Duodenal mucosa (tissue), 2 donors: ENCODE measurements around the gene GALNS.

Experiments used
- H3K27ac ChIP-seq: one replicate; pipeline ENCODE4 v1.7.0; 2013; ENCODE audit warnings: low read depth, low read length
- H3K27me3 ChIP-seq, 2 donors: one replicate each; pipeline ENCODE4 v1.7.0; 2013; ENCODE audit warnings: low read length in 2 of 2, control low read depth in 1 of 2; ENCODE audit not compliant: insufficient read depth in 2 of 2, control insufficient read depth in 1 of 2
- H3K36me3 ChIP-seq, 2 donors: one replicate each; pipeline ENCODE4 v1.7.0; 2013; ENCODE audit warnings: low read length in 2 of 2, control low read depth in 1 of 2; ENCODE audit not compliant: insufficient read depth in 2 of 2, control insufficient read depth in 1 of 2
- H3K4me1 ChIP-seq, 2 donors: one replicate each; pipeline ENCODE4 v1.7.0; 2013; ENCODE audit warnings: low read length in 2 of 2, control low read depth in 1 of 2; ENCODE audit not compliant: insufficient read depth in 2 of 2, control insufficient read depth in 1 of 2
- H3K4me3 ChIP-seq, 2 donors: one replicate each; pipeline ENCODE4 v1.7.0; 2013; ENCODE audit warnings: low read length in 2 of 2, low read depth in 1 of 2
- H3K9ac ChIP-seq, 2 donors: one replicate each; pipeline ENCODE4 v1.7.0; 2013; ENCODE audit warnings: low read length in 2 of 2, low read depth in 1 of 2
- H3K9me3 ChIP-seq, 2 donors: one replicate each; pipeline ENCODE4 v1.7.0; 2013; ENCODE audit warnings: low read length in 2 of 2, control low read depth in 1 of 2; ENCODE audit not compliant: control insufficient read depth in 1 of 2

Gene GALNS

DNA sequence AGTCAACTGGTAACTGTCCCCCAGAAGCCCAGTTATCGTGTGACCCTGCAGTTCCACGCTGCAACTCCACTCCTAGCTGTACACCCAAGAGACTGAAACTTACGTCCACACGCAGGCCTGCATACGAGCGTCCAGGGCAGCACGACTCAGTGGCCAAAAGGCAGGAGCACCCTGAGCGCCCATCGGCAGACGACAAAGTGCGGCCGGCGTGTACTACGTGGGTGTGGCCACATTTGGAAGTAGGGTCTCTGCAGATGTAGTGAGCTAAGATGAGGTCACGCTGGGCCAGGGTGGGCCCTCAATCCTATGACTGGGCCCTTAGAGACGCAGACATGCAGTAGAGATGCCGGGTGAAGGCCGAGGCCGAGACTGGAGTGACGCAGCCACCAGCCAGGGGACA lies 13.5 kb downstream of the GALNS start:
- peaks cover 0 to 28% of the 10 kb centered on the region in 2 donors for H3K36me3 ChIP-seq
- H3K4me1 ChIP-seq: no peaks in the 10 kb centered on the region
- H3K9me3 ChIP-seq: no peaks in the 10 kb centered on the region
- no peak overlapping the region for H3K27ac ChIP-seq
- H3K9ac ChIP-seq: no peak overlapping the region
- H3K4me3 ChIP-seq: no peak overlapping the region
- no peaks in the 10 kb centered on the region for H3K27me3 ChIP-seq

DNA sequence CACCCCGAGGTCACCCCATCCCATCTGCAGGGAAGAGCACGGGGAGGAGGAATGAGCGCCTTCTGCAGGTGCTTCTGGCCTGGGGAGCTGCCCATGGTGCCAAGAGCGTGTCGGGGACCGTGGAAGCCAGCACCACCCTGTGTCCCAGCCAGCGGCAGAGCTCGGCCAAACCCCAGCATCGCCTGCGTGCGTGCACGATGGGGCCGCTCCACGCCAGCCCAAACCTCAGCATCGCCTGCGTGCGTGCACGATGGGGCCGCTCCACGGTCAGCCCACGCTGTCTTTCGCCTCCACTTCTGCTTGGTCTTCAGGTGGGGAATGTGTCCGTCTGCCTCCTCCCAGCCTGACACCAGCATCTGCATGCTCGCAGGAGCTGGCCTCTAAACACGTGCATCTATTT lies 13.9 kb downstream of the GALNS start:
- Histone ChIP-seq H3K36me3 (peaks cover 0 to 30% of the 10 kb centered on the region in 2 donors), H3K4me1 (no peaks in the 10 kb centered on the region), H3K27me3 (no peaks in the 10 kb centered on the region)

DNA sequence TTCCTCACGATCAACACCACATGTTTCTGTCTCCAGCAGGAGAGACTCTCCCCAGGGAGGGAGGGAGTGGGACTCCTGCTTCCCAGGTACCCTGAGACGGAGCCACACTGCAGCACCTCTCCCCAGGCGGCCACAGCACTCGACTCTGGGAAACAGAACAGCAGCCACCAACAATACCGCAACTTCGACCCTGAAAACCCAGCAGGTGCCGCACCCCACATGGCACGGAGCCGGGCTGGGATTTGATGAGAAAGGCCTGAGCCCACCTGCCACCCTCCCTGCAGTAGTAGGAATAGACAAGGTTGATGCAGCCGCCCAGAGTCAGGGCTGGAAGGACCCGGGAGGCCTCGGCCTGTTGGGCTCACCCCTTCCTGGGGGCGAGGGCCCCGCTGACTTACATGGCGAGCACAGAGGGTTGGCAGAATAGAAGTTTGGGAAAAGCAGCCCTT lies 14.4 kb downstream of the GALNS start:
- H3K4me1 ChIP-seq: no peaks in the 10 kb centered on the region
- H3K27me3 ChIP-seq: no peaks in the 10 kb centered on the region
- peaks cover 0 to 30% of the 10 kb centered on the region in 2 donors for H3K36me3 ChIP-seq
- H3K27ac ChIP-seq: no peak overlapping the region
- H3K9ac ChIP-seq: no peak overlapping the region
- H3K9me3 ChIP-seq: no peaks in the 10 kb centered on the region
- no peak overlapping the region for H3K4me3 ChIP-seq

More for the DNA sequence above, 13.9 kb downstream of the GALNS start:
- no peaks in the 10 kb centered on the region for H3K9me3 ChIP-seq
- no peak overlapping the region for H3K27ac ChIP-seq
- no peak overlapping the region for H3K9ac ChIP-seq
- no peak overlapping the region for H3K4me3 ChIP-seq

DNA sequence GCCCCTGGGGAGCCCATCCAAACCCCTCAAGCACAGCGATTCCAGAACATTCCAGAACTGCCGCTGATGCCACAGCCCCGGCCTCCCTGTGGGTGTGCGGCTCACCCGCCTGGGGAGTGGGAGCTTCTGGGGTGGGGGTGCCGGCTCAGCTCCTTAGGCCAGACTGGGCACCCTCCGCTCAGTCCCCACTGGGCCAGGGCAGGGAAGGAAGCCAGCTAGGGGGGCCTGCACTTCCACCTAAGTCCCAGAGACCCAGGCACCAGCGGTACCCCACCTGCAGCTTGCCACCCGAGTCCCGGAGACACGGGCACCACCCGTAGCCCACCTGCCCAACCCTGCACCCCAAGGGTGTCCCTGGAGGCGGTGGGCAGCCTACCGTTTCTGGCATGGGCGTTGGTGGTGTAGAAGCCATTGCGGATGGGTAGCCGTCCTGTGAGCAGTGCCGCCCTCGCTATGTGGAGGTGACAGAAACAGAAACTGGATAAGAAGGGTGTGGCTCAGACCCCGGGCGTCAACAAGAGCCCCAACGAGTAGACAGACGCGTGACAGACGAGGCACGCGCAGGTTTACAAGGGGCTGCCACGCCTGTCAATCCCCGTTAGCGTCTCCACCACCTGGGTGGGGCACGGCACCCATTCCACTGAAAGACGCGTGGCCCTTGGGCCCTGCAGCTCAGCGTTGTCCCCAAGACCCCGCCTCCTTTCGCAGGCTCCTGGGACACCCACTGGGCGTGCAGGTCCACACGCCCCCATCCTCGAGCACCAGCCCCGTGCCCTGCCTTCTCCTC lies 15.0 kb downstream of the GALNS start:
- Histone ChIP-seq H3K36me3 (peaks cover 0 to 30% of the 10 kb centered on the region in 2 donors), H3K27me3 (no peaks in the 10 kb centered on the region)

DNA sequence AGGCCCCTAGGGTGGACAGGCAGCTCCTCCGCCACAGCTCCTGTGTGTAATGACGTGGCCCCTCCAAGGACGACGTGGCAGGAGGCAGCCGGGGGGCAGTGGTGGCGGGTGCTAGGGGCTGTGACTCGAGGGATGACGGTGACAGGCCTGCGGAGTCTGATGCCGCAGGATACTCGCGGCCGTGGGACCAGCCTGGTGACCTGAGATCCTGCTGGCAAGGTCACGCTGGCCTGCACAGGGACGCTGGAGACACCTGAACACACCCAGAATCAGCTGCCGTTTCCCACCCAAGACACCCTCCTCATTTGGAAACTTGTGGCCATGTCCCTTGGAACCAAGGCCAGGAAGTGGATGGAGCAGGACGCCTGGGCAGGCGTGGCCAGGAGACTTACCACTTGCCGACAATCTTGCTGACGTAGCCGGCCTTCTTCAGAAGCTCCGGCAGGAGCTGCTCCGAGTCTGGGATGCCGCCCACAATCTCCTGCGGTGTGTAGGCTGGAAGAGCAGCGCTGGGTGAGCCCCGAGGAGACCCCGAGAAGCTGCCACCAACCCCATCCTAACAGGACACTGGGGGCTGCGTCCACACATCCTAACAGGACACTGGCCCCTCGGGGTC lies 16.0 kb downstream of the GALNS start:
- no peaks in the 10 kb centered on the region for H3K27me3 ChIP-seq
- no peaks in the 10 kb centered on the region for H3K4me1 ChIP-seq
- no peak overlapping the region for H3K9ac ChIP-seq
- H3K36me3 ChIP-seq: peaks cover 0 to 30% of the 10 kb centered on the region in 2 donors
- H3K4me3 ChIP-seq: no peak overlapping the region
- no peaks in the 10 kb centered on the region for H3K9me3 ChIP-seq
- H3K27ac ChIP-seq: no peak overlapping the region

More for the DNA sequence above, 15.0 kb downstream of the GALNS start:
- H3K4me1 ChIP-seq: no peaks in the 10 kb centered on the region
- no peak overlapping the region for H3K27ac ChIP-seq
- no peaks in the 10 kb centered on the region for H3K9me3 ChIP-seq
- H3K4me3 ChIP-seq: no peak overlapping the region
- no peak overlapping the region for H3K9ac ChIP-seq

DNA sequence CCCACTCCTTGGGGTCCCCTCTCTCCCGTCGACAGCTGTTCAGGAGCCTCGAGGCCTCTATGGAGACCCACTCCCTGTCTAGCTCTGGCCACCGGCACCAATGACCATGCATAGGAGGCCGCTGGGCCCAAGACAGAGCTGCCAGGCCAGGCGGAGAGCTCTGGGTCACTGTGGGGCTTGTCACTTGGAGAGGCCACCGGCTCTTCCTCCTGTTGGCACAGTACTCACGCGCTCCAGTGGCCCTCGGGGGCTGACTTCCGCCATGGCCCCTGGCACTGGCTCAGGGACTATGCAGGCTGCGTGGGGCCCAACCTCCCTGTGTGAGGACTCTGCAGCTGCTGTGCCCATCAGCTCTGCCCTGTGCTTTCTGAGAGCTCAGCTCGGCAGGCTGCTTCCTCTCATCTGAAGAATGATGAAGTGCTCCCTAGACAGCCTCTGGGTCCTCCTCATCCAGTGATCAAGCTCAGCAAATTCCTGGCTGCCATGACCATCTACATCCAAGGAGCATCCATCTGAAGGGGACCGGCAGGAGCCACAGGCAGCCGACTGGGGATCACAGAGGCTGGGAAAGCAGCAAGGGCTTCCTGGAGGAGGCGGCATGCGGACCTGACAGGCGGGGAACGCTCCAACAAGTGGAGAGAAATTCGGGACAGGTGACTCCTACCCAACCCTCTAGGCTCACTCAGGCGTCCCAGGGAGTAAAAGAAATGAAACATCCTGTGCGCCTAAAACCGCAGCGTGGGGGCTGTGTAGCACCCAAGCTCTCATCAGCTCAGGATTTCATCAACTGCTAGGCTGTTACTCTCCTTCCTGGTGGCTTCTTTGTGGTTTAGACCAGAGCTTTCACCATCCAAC lies 16.8 kb downstream of the GALNS start:
- H3K9ac ChIP-seq: no peak overlapping the region
- H3K36me3 ChIP-seq: peaks cover 0 to 38% of the 10 kb centered on the region in 2 donors
- no peaks in the 10 kb centered on the region for H3K4me1 ChIP-seq
- no peak overlapping the region for H3K27ac ChIP-seq
- H3K4me3 ChIP-seq: no peak overlapping the region
- no peaks in the 10 kb centered on the region for H3K27me3 ChIP-seq
- no peaks in the 10 kb centered on the region for H3K9me3 ChIP-seq

DNA sequence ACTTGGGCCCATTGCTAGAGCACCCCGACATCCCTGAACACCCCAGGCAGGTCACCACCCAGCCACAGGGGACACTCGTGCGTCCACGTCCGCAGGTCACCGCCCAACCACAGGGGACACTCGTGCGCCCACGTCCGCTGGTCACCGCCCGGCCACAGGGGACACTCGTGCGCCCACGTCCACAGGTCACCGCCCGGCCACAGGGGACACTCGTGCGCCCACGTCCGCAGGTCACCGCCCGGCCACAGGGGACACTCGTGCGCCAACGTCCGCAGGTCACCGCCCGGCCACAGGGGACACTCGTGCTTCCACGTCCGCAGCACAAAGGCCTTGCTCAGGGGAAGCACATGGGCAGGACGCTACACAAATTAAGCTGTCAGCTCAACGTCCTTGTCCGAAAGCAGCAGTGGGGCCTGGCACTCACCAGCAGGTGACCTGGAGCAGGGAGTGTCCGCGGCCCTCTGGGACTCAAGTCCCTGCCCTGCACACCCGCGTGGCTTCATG lies 17.7 kb downstream of the GALNS start:
- H3K9me3 ChIP-seq: no peaks in the 10 kb centered on the region
- no peak overlapping the region for H3K4me3 ChIP-seq
- peaks cover 0 to 40% of the 10 kb centered on the region in 2 donors for H3K36me3 ChIP-seq
- no peak overlapping the region for H3K27ac ChIP-seq
- H3K27me3 ChIP-seq: no peaks in the 10 kb centered on the region
- no peaks in the 10 kb centered on the region for H3K4me1 ChIP-seq
- no peak overlapping the region for H3K9ac ChIP-seq

DNA sequence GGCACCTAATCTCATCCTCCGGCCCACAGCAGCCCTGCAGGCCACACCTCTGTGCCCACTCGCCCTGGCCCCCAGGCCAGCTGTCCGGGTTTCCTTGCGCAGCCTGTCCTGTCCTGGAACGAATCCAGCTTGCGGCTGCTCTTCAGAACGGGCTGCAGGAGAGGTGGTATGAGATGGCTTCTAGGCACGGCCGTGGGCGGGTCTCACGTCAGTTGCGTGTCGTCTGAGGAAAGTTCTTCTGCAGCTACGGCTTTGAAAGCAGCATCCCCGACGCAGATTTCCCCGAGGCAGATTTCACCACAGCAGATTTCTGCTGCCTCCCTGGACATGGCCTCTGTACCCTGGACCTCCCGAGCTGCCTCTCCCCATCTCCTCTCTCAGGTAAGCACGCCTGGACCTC lies 18.2 kb downstream of the GALNS start:
- Histone ChIP-seq H3K9me3 (no peaks in the 10 kb centered on the region), H3K27me3 (no peaks in the 10 kb centered on the region), H3K4me1 (no peaks in the 10 kb centered on the region), H3K4me3 (no peak overlapping the region), H3K9ac (no peak overlapping the region), H3K36me3 (peaks cover 0 to 40% of the 10 kb centered on the region in 2 donors), H3K27ac (no peak overlapping the region)

DNA sequence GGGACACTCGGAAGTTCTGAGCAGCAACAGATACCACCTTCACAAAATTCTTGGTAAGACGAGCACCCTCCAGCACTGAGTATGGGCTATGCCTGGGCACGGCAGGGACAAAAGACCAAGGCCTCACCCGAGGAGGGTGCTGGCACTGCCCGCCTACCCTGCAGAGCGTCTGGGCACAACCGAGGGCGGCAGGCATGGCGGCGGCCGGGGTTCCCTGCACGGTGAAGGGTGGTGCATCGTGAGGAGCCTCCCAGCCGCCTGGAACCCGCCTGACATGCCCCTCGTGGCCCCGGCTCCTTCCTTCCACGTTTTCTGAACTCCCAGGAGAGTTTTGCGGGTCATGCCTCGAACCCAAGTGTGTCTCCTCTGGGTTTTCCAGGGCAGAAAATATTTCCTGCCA lies 18.9 kb downstream of the GALNS start:
- Histone ChIP-seq H3K9me3 (no peaks in the 10 kb centered on the region), H3K9ac (no peak overlapping the region), H3K36me3 (peaks cover 0 to 38% of the 10 kb centered on the region in 2 donors), H3K27me3 (no peaks in the 10 kb centered on the region), H3K27ac (no peak overlapping the region), H3K4me1 (no peaks in the 10 kb centered on the region), H3K4me3 (no peak overlapping the region)

DNA sequence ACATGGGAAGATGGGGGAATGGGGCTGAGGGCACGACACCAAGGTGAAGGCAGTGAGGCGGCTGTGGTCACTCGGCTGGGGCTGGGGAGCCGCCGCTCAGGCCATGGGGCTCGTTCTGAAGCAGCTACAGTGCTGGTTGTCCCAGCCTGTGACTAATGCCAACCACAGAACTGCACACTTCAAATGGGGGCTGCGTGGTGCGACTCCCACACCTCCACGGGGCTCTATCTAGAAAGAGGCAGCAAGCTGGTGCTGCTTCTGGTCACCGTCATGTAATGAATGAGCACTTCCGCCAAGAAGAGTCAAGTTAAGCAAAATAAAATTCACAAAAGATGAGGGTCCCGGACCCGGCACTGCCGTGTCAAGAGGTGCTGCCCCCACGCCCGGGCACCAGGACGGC lies 20.0 kb downstream of the GALNS start:
- no peak overlapping the region for H3K4me3 ChIP-seq
- no peaks in the 10 kb centered on the region for H3K27me3 ChIP-seq
- no peak overlapping the region for H3K27ac ChIP-seq
- H3K9ac ChIP-seq: no peak overlapping the region
- peaks cover 0 to 36% of the 10 kb centered on the region in 2 donors for H3K36me3 ChIP-seq
- no peaks in the 10 kb centered on the region for H3K4me1 ChIP-seq
- no peaks in the 10 kb centered on the region for H3K9me3 ChIP-seq
